ENCODE measurements around the gene CDH4.

Gene CDH4

GRCh38 chr20:61328911-61329558 lies 77.0 kb downstream of the CDH4 start:
- DNase-seq (ENCODE audit: low spot score) = no peak

GRCh38 chr20:61330441-61330840 lies 78.4 kb downstream of the CDH4 start:
- no peak for DNase-seq (ENCODE audit: low spot score)

GRCh38 chr20:61331543-61331942 lies 79.5 kb downstream of the CDH4 start:
- no peak for DNase-seq (ENCODE audit: low spot score)

GRCh38 chr20:61332016-61332975 lies 80.2 kb downstream of the CDH4 start:
- no peak for DNase-seq (ENCODE audit: low spot score)

GRCh38 chr20:61333484-61334108 lies 81.5 kb downstream of the CDH4 start:
- DNase-seq (ENCODE audit: low spot score) = no peak

GRCh38 chr20:61340157-61340556 lies 88.1 kb downstream of the CDH4 start:
- no peak for DNase-seq (ENCODE audit: low spot score)

GRCh38 chr20:61341605-61342004 lies 89.5 kb downstream of the CDH4 start:
- DNase-seq (ENCODE audit: low spot score) = no peak

GRCh38 chr20:61343934-61344333 lies 91.9 kb downstream of the CDH4 start:
- no peak for DNase-seq (ENCODE audit: low spot score)

- DNase-seq (ENCODE audit: low spot score) = no peak
Measured at GRCh38 chr20:61345656-61346055, 93.6 kb downstream of the CDH4 start.

GRCh38 chr20:61346996-61347395 lies 94.9 kb downstream of the CDH4 start:
- DNase-seq (ENCODE audit: low spot score) = no peak

GRCh38 chr20:61347443-61347842 lies 95.4 kb downstream of the CDH4 start:
- no peak for DNase-seq (ENCODE audit: low spot score)

GRCh38 chr20:61349447-61350165 lies 97.5 kb downstream of the CDH4 start:
- DNase-seq (ENCODE audit: low spot score) = no peak

GRCh38 chr20:61350500-61351250 lies 98.6 kb downstream of the CDH4 start:
- DNase-seq (ENCODE audit: low spot score) = no peak

- DNase-seq (ENCODE audit: low spot score) = no peak
Measured at GRCh38 chr20:61352346-61353260, 100.5 kb downstream of the CDH4 start.

- no peak for DNase-seq (ENCODE audit: low spot score)
Measured at GRCh38 chr20:61353261-61354000, 101.4 kb downstream of the CDH4 start.

GRCh38 chr20:61354001-61354390 lies 101.9 kb downstream of the CDH4 start:
- DNase-seq (ENCODE audit: low spot score) = no peak

- no peak for DNase-seq (ENCODE audit: low spot score)
Measured at GRCh38 chr20:61354501-61354900, 102.4 kb downstream of the CDH4 start.

- no peak for DNase-seq (ENCODE audit: low spot score)
Measured at GRCh38 chr20:61354901-61355495, 102.9 kb downstream of the CDH4 start.

- DNase-seq (ENCODE audit: low spot score) = no peak
Measured at GRCh38 chr20:61355585-61355984, 103.5 kb downstream of the CDH4 start.
